CD14-positive monocyte (primary cell): ENCODE measurements around the gene WWOX. TPM values are rescaled to one million over a fixed set of nuclear protein-coding genes. Genes with fewer than 3 reads are reported as not detected.

ENCODE experiments used
- DNase-seq, 3 donors: peaks; one replicate each; pipeline ENCODE4 v3.0.0-alpha.2; 2011 to 2022
- H2AFZ ChIP-seq: 2 replicates; pipeline ENCODE4 v1.6.0; 2012; ENCODE audit warnings: mild to moderate bottlenecking, low read depth, low read length, inconsistent platforms; ENCODE audit not compliant: insufficient read depth, poor library complexity, severe bottlenecking
- H3K27ac ChIP-seq, 2 donors: 1 replicate in 1 of 2; 2 replicates in 1 of 2; pipeline ENCODE4 v1.5.1; 2012 to 2013; ENCODE audit warnings: low read length in 2 of 2, control low read depth in 1 of 2, inconsistent platforms in 1 of 2, low read depth in 1 of 2, mild to moderate bottlenecking in 1 of 2
- H3K27me3 ChIP-seq, 2 donors: one replicate each; pipeline versions ENCODE4 v1.6.0 to v1.6.1; 2011 to 2013; ENCODE audit warnings: low read length in 2 of 2; ENCODE audit not compliant: control insufficient read depth in 2 of 2, insufficient read depth in 2 of 2
- H3K36me3 ChIP-seq, 2 donors: replicated peaks in 1 of 2; 1 replicate in 1 of 2; 2 replicates in 1 of 2; pipeline versions ENCODE4 v1.5.1 to v1.6.1; 2012 to 2013; ENCODE audit warnings: low read length in 2 of 2, control low read depth in 1 of 2, inconsistent platforms in 1 of 2, mild to moderate bottlenecking in 1 of 2; ENCODE audit not compliant: insufficient read depth in 2 of 2, control insufficient read depth in 1 of 2
- H3K4me1 ChIP-seq, 2 donors: 1 replicate in 1 of 2; 2 replicates in 1 of 2; pipeline versions ENCODE4 v1.5.1 to v1.6.1; 2012 to 2013; ENCODE audit warnings: low read length in 2 of 2, control low read depth in 1 of 2, inconsistent platforms in 1 of 2, mild to moderate bottlenecking in 1 of 2, moderate library complexity in 1 of 2; ENCODE audit not compliant: insufficient read depth in 2 of 2, control insufficient read depth in 1 of 2
- H3K4me2 ChIP-seq: replicated peaks from 2 replicates; pipeline ENCODE3; 2012; ENCODE audit warnings: low read length, moderate library complexity, mild to moderate bottlenecking; ENCODE audit not compliant: poor library complexity, severe bottlenecking; ENCODE audit errors: extremely low read depth
- H3K4me3 ChIP-seq, 3 experiments: fragments of 200-600 bp in 1 of 3; sonication (generic) in 1 of 3; replicated peaks in 1 of 3; 1 replicate in 2 of 3; 2 replicates in 1 of 3; pipeline ENCODE4 v1.5.1; 2011 to 2013; ENCODE audit warnings: low read length in 3 of 3, mild to moderate bottlenecking in 3 of 3, control low read depth in 2 of 3, low read depth in 2 of 3, inconsistent platforms in 1 of 3, moderate library complexity in 1 of 3
- H3K79me2 ChIP-seq: 2 replicates; pipeline ENCODE4 v1.6.0; 2012; ENCODE audit warnings: mild to moderate bottlenecking, control low read depth, inconsistent platforms, low read length, moderate library complexity; ENCODE audit not compliant: insufficient read depth
- H3K9ac ChIP-seq: 2 replicates; pipeline ENCODE4 v1.6.0; 2017; ENCODE audit warnings: low read length, mild to moderate bottlenecking; ENCODE audit not compliant: insufficient read depth, poor library complexity, severe bottlenecking
- H3K9me3 ChIP-seq, 2 donors: replicated peaks in 1 of 2; 1 replicate in 1 of 2; 2 replicates in 1 of 2; pipeline versions ENCODE4 v1.5.1 to v1.6.1; 2012 to 2013; ENCODE audit warnings: low read length in 2 of 2, control low read depth in 1 of 2; ENCODE audit not compliant: control insufficient read depth in 1 of 2, insufficient read depth in 1 of 2
- H4K20me1 ChIP-seq: 2 replicates; pipeline ENCODE4 v1.6.0; 2012; ENCODE audit warnings: mild to moderate bottlenecking, low read length, control low read depth, moderate library complexity; ENCODE audit not compliant: insufficient read depth
- H3K27ac Mint-ChIP-seq, 7 donors: one replicate each; pipeline ENCODE4 v1.8.0; 2020; ENCODE audit warnings: mild to moderate bottlenecking in 7 of 7, mixed read lengths in 7 of 7, moderate library complexity in 6 of 7, inconsistent platforms in 2 of 7
- H3K27me3 Mint-ChIP-seq, 3 donors: one replicate each; pipeline ENCODE4 v1.8.0; 2021 to 2022; ENCODE audit warnings: low read depth in 3 of 3, mild to moderate bottlenecking in 3 of 3, mixed read lengths in 3 of 3, moderate library complexity in 3 of 3, inconsistent platforms in 1 of 3
- H3K36me3 Mint-ChIP-seq, 2 donors: one replicate each; pipeline ENCODE4 v1.8.0; 2020; ENCODE audit warnings: mixed read lengths in 2 of 2, inconsistent platforms in 1 of 2, mild to moderate bottlenecking in 1 of 2
- H3K4me1 Mint-ChIP-seq: one replicate; pipeline ENCODE4 v1.8.0; 2020; ENCODE audit warnings: mild to moderate bottlenecking, mixed read lengths
- H3K4me3 Mint-ChIP-seq, 2 donors: one replicate each; pipeline ENCODE4 v1.8.0; 2020; ENCODE audit warnings: mild to moderate bottlenecking in 2 of 2, mixed read lengths in 2 of 2, moderate library complexity in 1 of 2
- H3K9me3 Mint-ChIP-seq, 7 donors: one replicate each; pipeline ENCODE4 v1.8.0; 2020 to 2022; ENCODE audit warnings: mixed read lengths in 7 of 7, mild to moderate bottlenecking in 6 of 7, moderate library complexity in 6 of 7, inconsistent platforms in 2 of 7
- WGBS: methylation state at CpG from one replicate; pipeline ENCODE4 v1.1.5; 2013; ENCODE audit warnings: missing lambda C conversion rate; ENCODE audit not compliant: insufficient coverage; 5-methylcytosine and 5-hydroxymethylcytosine counted together
- intact Hi-C, 2 donors: fragments of 100-400 bp; cut with micrococcal nuclease; formaldehyde crosslinking; loops; one replicate each; pipeline versions ENCODE4 v1.15.0 to v1.15.1; 2023
- polyA plus RNA-seq, 3 donors: library from polyadenylated mRNA; depleted of rRNA in 1 of 3; unstranded in 2 of 3; stranded (reverse) in 1 of 3; fragments of 300-500 nt in 2 of 3; fragments of >200 nt in 1 of 3; fragmentation: Illumina TruSeq in 2 of 3; gene quantifications; 1 replicate in 2 of 3; 2 replicates in 1 of 3; pipeline ENCODE4 v1.2.3, GENCODE V29; 2012 to 2021
- TF ChIP-seq, protein P1 (sequence below): fragments of 200-600 bp; IDR thresholded peaks from one replicate; pipeline ENCODE4 v1.8.0; 2022; ENCODE audit warnings: antibody characterized with exemption, mild to moderate bottlenecking

WWOX gene
- polyA plus RNA-seq, 3 donors = 4.0 to 7.0 (median 6.3) TPM

GRCh38 chr16:78577630-78578029 lies 478.2 kb downstream of the WWOX start:
- no peak overlapping the region for H2AFZ ChIP-seq
- Mint-ChIP-seq H3K27ac (no peak overlapping the region), H3K9me3 (peaks cover 0 to 5% (median 0%) of the 10 kb centered on the region in 7 donors), H3K4me3 (no peak overlapping the region), H3K36me3 (no peaks in the 10 kb centered on the region), H3K4me1 (peaks cover 9% of the 10 kb centered on the region), H3K27me3 (peaks cover 0 to 3% (median 0%) of the 10 kb centered on the region in 3 donors)
- H3K36me3 ChIP-seq = no peaks in the 10 kb centered on the region
- H3K27ac ChIP-seq = no peak overlapping the region
- intact Hi-C loops = no loop called here
- no peaks in the 10 kb centered on the region for H3K27me3 ChIP-seq
- WGBS = 92% methylated on average over 2 of the region's 6 CpGs
- no peaks in the 10 kb centered on the region for H4K20me1 ChIP-seq
- no peak overlapping the region for H3K4me3 ChIP-seq
- no peaks in the 10 kb centered on the region for H3K4me1 ChIP-seq
- TF ChIP-seq, protein P1, sequence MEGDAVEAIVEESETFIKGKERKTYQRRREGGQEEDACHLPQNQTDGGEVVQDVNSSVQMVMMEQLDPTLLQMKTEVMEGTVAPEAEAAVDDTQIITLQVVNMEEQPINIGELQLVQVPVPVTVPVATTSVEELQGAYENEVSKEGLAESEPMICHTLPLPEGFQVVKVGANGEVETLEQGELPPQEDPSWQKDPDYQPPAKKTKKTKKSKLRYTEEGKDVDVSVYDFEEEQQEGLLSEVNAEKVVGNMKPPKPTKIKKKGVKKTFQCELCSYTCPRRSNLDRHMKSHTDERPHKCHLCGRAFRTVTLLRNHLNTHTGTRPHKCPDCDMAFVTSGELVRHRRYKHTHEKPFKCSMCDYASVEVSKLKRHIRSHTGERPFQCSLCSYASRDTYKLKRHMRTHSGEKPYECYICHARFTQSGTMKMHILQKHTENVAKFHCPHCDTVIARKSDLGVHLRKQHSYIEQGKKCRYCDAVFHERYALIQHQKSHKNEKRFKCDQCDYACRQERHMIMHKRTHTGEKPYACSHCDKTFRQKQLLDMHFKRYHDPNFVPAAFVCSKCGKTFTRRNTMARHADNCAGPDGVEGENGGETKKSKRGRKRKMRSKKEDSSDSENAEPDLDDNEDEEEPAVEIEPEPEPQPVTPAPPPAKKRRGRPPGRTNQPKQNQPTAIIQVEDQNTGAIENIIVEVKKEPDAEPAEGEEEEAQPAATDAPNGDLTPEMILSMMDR = no peak
- H3K9ac ChIP-seq = no peak overlapping the region
- H3K9me3 ChIP-seq = no peaks in the 10 kb centered on the region
- H3K79me2 ChIP-seq = no peaks in the 10 kb centered on the region
- no peak overlapping the region for H3K4me2 ChIP-seq
- DNase-seq = no peak

GRCh38 chr16:78579020-78579419 lies 479.6 kb downstream of the WWOX start:
- no peaks in the 10 kb centered on the region for H4K20me1 ChIP-seq
- no peaks in the 10 kb centered on the region for H3K27me3 ChIP-seq
- Mint-ChIP-seq H3K27ac (no peak overlapping the region), H3K9me3 (peaks cover 0 to 2% (median 0%) of the 10 kb centered on the region in 7 donors), H3K4me1 (peaks cover 9% of the 10 kb centered on the region), H3K36me3 (no peaks in the 10 kb centered on the region), H3K27me3 (peaks cover 0 to 3% (median 0%) of the 10 kb centered on the region in 3 donors), H3K4me3 (no peak overlapping the region)
- TF ChIP-seq, protein P1 = no peak
- no peaks in the 10 kb centered on the region for H3K36me3 ChIP-seq
- no peaks in the 10 kb centered on the region for H3K4me1 ChIP-seq
- H3K4me3 ChIP-seq = no peak overlapping the region
- H3K9ac ChIP-seq = no peak overlapping the region
- no peak overlapping the region for H3K4me2 ChIP-seq
- WGBS = 62% methylated on average over 5 of the region's 7 CpGs
- H3K79me2 ChIP-seq = no peaks in the 10 kb centered on the region
- no peak overlapping the region for H3K27ac ChIP-seq
- no peak for DNase-seq
- intact Hi-C loops = no loop called here
- H3K9me3 ChIP-seq = no peaks in the 10 kb centered on the region
- no peak overlapping the region for H2AFZ ChIP-seq
